NK-92 treated with Interleukin-12 subunit alpha and Interleukin-12 subunit beta, amount 100 ng/mL, for 24 hours (cell line): ENCODE results near the gene KIFC3.

Experiments
- DNase-seq: peaks from one replicate; lab custom pipeline; 2025; lab: John Stamatoyannopoulos, UW

KIFC3 gene

GRCh38 chr16:57764006-57764340, 38.3 kb downstream of the KIFC3 start:
- DNase-seq, result no peak

DNA sequence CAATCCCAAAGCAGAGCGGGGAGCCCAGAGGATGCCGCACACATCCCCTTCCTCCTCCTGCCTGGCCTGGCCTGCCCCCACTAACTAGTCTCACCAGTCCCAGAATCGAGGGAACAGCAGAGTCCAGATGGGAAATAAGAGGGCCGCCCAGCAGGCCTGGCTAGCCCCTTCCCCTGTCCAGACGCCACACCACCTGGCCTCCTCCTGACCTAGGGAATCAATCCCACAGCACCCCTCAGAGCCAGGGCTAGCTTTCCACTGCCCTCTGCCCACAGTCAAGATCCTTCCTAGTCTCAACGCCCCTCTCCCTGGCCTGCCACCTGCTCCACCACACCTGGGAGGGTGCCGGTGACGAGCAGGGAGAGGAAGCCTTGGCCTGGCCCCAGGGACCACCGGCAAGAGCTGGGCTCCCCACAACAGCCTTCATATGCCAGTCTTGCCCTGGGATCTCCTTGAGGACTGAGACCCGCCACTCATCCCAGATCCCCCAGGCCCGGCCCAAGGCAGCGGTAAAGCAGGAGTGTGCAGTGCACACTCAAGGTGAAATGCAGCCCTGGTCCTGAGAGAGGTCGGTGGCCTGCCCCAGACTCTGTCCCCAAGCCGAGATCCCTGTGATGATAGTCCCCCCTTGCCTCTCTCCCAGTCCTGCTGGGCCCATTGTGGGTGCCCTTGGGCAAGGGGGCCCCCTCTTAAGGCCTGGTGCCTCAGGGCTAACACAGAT, 38.8 kb downstream of the KIFC3 start:
- no peak for DNase-seq

GRCh38 chr16:57762365-57763040, 39.8 kb downstream of the KIFC3 start:
- no peak for DNase-seq

GRCh38 chr16:57761957-57762356, 40.3 kb downstream of the KIFC3 start:
- no peak for DNase-seq

GRCh38 chr16:57761301-57761700, 41.0 kb downstream of the KIFC3 start:
- DNase-seq, result no peak

DNA sequence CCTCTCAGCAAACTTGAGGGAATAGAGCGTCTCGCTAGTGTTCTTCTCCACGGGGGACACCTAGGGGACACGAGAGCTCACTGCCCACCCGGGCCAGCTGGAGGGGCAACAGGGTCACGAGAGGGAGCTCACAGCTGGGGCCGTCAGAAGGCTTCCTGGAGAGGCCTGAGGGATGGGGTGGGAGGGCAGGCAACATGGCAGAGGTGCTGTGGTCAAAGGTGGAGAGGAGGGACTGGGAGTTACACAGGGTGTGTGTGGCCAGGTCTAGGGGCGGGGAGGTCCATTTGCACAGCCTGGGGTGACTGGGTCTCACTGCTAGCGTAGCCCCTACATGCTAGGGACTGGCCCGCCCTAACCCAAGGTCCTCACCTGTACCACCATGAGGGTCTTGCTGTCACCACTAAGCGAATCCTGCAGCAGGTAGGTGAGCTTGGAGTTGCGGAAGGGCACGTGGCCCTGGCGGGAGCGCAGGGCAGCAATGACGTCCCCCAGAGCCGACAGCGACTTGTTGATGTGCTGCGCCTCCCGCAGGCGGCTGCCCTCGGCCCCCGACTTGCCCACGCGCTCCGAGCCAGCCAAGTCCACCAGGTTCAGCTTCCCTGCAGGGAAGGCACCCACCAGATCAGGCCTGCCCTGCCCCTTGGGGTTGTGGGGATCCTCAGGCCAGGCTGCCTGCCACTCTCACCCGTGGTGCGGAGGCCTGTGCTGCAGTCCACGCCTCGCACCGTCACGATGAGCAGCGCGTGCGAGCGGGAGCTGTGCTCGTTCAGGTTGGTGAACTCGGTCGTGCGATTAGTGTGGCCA, 41.7 kb downstream of the KIFC3 start:
- DNase-seq, result no peak

- DNase-seq, result no peak
Observed at GRCh38 chr16:57759541-57760356, 42.5 kb downstream of the KIFC3 start.

GRCh38 chr16:57759131-57759530, 43.2 kb downstream of the KIFC3 start:
- no peak for DNase-seq

- DNase-seq, result no peak
Observed at GRCh38 chr16:57758331-57759117, 43.8 kb downstream of the KIFC3 start.

DNA sequence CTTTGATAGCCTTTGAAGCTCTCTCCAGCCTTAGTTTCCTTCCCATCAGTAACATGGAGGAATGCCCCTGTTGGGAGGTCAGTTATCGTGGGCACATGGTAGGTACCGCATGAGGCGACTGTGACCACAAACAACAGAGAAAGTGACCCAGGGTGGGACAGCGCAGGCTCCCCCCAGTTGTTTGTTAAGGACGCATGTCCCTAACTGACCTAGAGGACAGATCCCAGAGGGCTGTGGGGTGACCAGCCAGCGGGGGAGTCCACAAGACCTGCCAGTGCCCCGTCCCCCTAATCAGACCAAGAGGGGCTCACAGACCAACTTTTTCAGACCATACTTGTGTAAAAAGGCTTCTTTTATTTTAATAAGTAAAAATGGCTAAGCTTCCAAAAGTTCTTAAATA, 44.4 kb downstream of the KIFC3 start:
- no peak for DNase-seq

DNA sequence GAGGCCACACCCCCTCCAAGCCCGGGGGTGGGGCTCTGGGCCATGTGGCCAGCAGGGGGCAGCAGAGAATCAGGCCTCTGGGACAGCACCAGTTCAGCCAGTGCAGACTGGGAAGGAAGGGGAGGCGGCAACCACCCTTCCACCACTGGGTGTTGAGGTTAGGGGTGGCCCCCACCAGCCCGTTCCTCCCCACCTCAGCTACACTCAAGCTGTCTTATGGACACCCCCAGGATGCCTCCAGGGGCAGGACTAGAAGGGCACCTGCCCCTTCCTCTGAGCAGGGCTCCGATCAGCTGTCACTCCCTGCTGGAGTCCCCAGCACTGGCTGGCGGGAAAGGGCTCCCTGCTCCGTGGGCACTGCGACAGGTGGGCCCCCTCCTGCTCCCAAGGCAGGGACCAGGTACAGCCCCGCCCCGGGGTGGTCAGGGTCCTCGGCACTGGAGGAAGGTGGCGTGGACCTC, 44.9 kb downstream of the KIFC3 start:
- DNase-seq, result peak; percentile 63

- no peak for DNase-seq
Observed at GRCh38 chr16:57756424-57757325, 45.6 kb downstream of the KIFC3 start.

DNA sequence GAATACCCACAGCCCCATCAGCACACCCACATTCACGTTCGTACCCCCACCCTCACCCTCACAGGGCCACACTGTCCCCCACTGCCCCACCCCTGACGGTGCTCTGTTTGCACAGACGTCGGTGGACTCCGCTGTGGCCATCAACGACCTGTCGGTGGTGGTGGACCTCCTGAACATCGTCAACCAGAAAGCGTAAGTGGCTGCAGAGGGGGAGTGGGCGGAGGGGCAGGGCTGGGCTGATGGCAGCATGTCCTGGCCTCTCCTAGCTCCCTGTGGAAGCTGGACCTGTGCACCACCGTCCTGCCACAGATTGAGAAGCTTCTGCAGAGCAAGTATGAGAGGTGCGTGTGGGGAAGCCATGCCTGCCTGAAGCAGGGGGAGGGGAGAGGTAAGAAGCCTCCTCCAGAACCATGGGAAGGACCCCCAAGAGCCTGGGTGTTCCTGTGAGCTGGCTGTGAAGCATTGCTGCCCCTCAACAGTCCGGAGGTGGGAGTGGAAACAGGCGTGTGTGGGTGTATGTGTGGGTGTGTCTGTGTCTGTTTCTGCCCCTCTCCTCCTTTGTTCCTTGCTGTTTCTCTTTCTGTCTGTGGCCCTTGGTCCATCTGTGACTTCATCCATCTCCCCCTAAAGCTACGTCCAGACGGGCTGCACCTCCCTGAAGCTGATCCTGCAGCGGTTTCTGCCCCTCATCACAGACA, 46.4 kb downstream of the KIFC3 start:
- no peak for DNase-seq

- DNase-seq, result no peak
Observed at GRCh38 chr16:57755061-57755684, 47.1 kb downstream of the KIFC3 start.

GRCh38 chr16:57754354-57755060, 47.8 kb downstream of the KIFC3 start:
- no peak for DNase-seq

- DNase-seq, result no peak
Observed at GRCh38 chr16:57753448-57754353, 48.6 kb downstream of the KIFC3 start.
